GM23338 (cell line): ENCODE measurements around the gene MIX23. TPM values are rescaled to one million over a fixed set of nuclear protein-coding genes. Genes with fewer than 3 reads are reported as not detected.

Experiments
- ATAC-seq: fragments of 200-7000 bp; cut with Tn5 transposase; 3 replicates; pipeline ENCODE4 v1.9.1; 2020
- DNase-seq: peaks from one replicate; pipeline ENCODE4 v3.0.0-alpha.2; 2015; ENCODE audit warnings: low spot score
- H2AFZ ChIP-seq: fragments of 200-600 bp; sonication (generic); 2 replicates; pipeline ENCODE4 v1.8.0; 2016; ENCODE audit warnings: antibody characterized with exemption, mild to moderate bottlenecking, moderate library complexity
- H3F3A ChIP-seq: fragments of 200-600 bp; sonication (generic); replicated peaks from 2 replicates; pipeline ENCODE4 v1.8.0; 2017; ENCODE audit warnings: antibody characterized with exemption, mixed run types, low read depth
- H3K27ac ChIP-seq: fragments of 200-600 bp; sonication (generic); 2 replicates; pipeline ENCODE4 v1.6.1; 2016; ENCODE audit warnings: low read depth
- H3K27me3 ChIP-seq: fragments of 200-600 bp; sonication (generic); 2 replicates; pipeline ENCODE4 v1.8.0; 2016; ENCODE audit warnings: mild to moderate bottlenecking, mixed run types, moderate library complexity; ENCODE audit not compliant: insufficient read depth
- H3K36me3 ChIP-seq: fragments of 200-600 bp; sonication (generic); 2 replicates; pipeline ENCODE4 v1.8.0; 2016; ENCODE audit warnings: mild to moderate bottlenecking; ENCODE audit not compliant: insufficient read depth
- H3K4me1 ChIP-seq: fragments of 200-600 bp; sonication (generic); 2 replicates; pipeline ENCODE4 v1.8.0; 2016; ENCODE audit warnings: mild to moderate bottlenecking, moderate library complexity; ENCODE audit not compliant: insufficient read depth
- H3K4me2 ChIP-seq: fragments of 200-600 bp; sonication (generic); 2 replicates; pipeline ENCODE4 v1.7.1; 2017; ENCODE audit warnings: mixed run types
- H3K4me3 ChIP-seq: fragments of 200-600 bp; sonication (generic); 2 replicates; pipeline ENCODE4 v1.6.1; 2016; ENCODE audit warnings: mixed run types
- H3K79me2 ChIP-seq: fragments of 200-600 bp; sonication (generic); replicated peaks from 2 replicates; pipeline ENCODE4 v1.8.0; 2017; ENCODE audit warnings: mild to moderate bottlenecking; ENCODE audit not compliant: insufficient read depth
- H3K9me2 ChIP-seq: fragments of 200-600 bp; sonication (generic); 2 replicates; pipeline ENCODE4 v1.8.0; 2017; ENCODE audit not compliant: insufficient read depth
- H4K20me1 ChIP-seq: fragments of 200-600 bp; sonication (generic); replicated peaks from 2 replicates; pipeline ENCODE4 v1.8.0; 2017; ENCODE audit warnings: mild to moderate bottlenecking; ENCODE audit not compliant: insufficient read depth
- H3K27ac Mint-ChIP-seq: 2 replicates; pipeline ENCODE4 v1.8.0; 2020; ENCODE audit warnings: inconsistent platforms, mild to moderate bottlenecking, moderate library complexity, mixed read lengths
- H3K27me3 Mint-ChIP-seq: 3 replicates; pipeline ENCODE4 v1.8.0; 2022; ENCODE audit warnings: low read depth, mild to moderate bottlenecking, moderate library complexity, mixed read lengths, inconsistent platforms; ENCODE audit not compliant: insufficient read depth, poor library complexity
- H3K36me3 Mint-ChIP-seq: 3 replicates; pipeline ENCODE4 v1.8.0; 2021; ENCODE audit warnings: low read depth, mild to moderate bottlenecking, inconsistent platforms, moderate library complexity, mixed read lengths
- H3K4me1 Mint-ChIP-seq: 3 replicates; pipeline ENCODE4 v1.8.0; 2020; ENCODE audit warnings: mild to moderate bottlenecking, inconsistent platforms, mixed read lengths
- H3K4me3 Mint-ChIP-seq: 3 replicates; pipeline ENCODE4 v1.8.0; 2021; ENCODE audit warnings: moderate library complexity, mild to moderate bottlenecking, inconsistent platforms, mixed read lengths
- H3K9me3 Mint-ChIP-seq: 3 replicates; pipeline ENCODE4 v1.8.0; 2020; ENCODE audit warnings: moderate library complexity, mild to moderate bottlenecking, inconsistent platforms, mixed read lengths
- CREB1 ChIP-seq: fragments of 250-450 bp; sonication (Bioruptor Pico); IDR thresholded peaks from 2 replicates; pipeline ENCODE4 v1.5.0; 2020; ENCODE audit warnings: low read depth, mild to moderate bottlenecking, moderate library complexity
- CTCF ChIP-seq, 2 experiments: fragments of 200-600 bp in 1 of 2; sonication (generic) in 1 of 2; conservative IDR thresholded peaks; 2 replicates each; pipeline versions ENCODE4 v1.5.1 to v1.6.1; 2016 to 2017; ENCODE audit warnings: antibody characterized with exemption in 2 of 2, low read depth in 2 of 2, mild to moderate bottlenecking in 2 of 2, moderate library complexity in 1 of 2
- ETS1 ChIP-seq: IDR thresholded peaks from 2 replicates; pipeline ENCODE4 v1.6.1; 2016; ENCODE audit warnings: antibody characterized with exemption
- EZH2 ChIP-seq: fragments of 200-600 bp; sonication (generic); IDR thresholded peaks from one replicate; pipeline ENCODE4 v1.8.0; 2017; ENCODE audit warnings: antibody characterized with exemption, mild to moderate bottlenecking, low read depth; ENCODE audit not compliant: unreplicated experiment
- EZH2phosphoT487 ChIP-seq: fragments of 200-600 bp; sonication (generic); IDR thresholded peaks from one replicate; pipeline ENCODE4 v1.8.1; 2018; ENCODE audit warnings: antibody characterized with exemption; ENCODE audit not compliant: unreplicated experiment
- JUNB ChIP-seq: IDR thresholded peaks from one replicate; pipeline ENCODE4 v1.6.1; 2016; ENCODE audit warnings: antibody characterized with exemption; ENCODE audit not compliant: unreplicated experiment
- NANOG ChIP-seq: IDR thresholded peaks from 2 replicates; pipeline ENCODE4 v1.6.1; 2016; ENCODE audit warnings: antibody characterized with exemption, borderline replicate concordance
- POLR2AphosphoS5 ChIP-seq: IDR thresholded peaks from 2 replicates; pipeline ENCODE4 v1.6.1; 2016; ENCODE audit warnings: antibody characterized with exemption, low read depth
- REST ChIP-seq: IDR thresholded peaks from one replicate; pipeline ENCODE4 v1.6.1; 2018; ENCODE audit warnings: antibody characterized with exemption; ENCODE audit not compliant: unreplicated experiment
- STAT1 ChIP-seq: IDR thresholded peaks from one replicate; pipeline ENCODE4 v1.6.1; 2016; ENCODE audit warnings: antibody characterized with exemption; ENCODE audit not compliant: unreplicated experiment
- ZNF114 ChIP-seq: fragments of 250-450 bp; sonication (Bioruptor Pico); IDR thresholded peaks from 2 replicates; pipeline ENCODE4 v1.5.0; 2020; ENCODE audit warnings: mild to moderate bottlenecking, moderate library complexity
- ZNF331 ChIP-seq: fragments of 250-450 bp; sonication (Bioruptor Pico); IDR thresholded peaks from 2 replicates; pipeline ENCODE4 v1.5.0; 2020; ENCODE audit warnings: low read depth, mild to moderate bottlenecking, moderate library complexity
- polyA plus RNA-seq: library from polyadenylated mRNA; unstranded; fragments of >200 nt; fragmentation: Nextera tagmentation; extraction: Ambion mirVana; gene quantifications from 2 replicates; pipeline ENCODE4 v1.2.1, GENCODE V29; 2016
- total RNA-seq: library from RNA; depleted of rRNA; stranded (reverse); fragments of >200 nt; shearing (Covaris generic); gene quantifications from 2 replicates; pipeline ENCODE4 v1.2.3, GENCODE V29; 2014

MIX23 gene
- total and polyA plus RNA-seq, 2 experiments from 2014 or later: 57.7 to 146 TPM

GRCh38 chr3:122405015-122405414 is 22.0 kb upstream of the MIX23 start:
- Mint-ChIP-seq H3K4me1 (no peaks in the 10 kb centered on the region), H3K4me3 (no peak overlapping the region), H3K9me3 (no peaks in the 10 kb centered on the region; the same call in 2 of the 3 replicates), H3K27ac (no peak overlapping the region), H3K36me3 (peaks cover 22% of the 10 kb centered on the region), H3K27me3 (no peaks in the 10 kb centered on the region)
- H3K9me2 ChIP-seq: no peaks in the 10 kb centered on the region
- DNase-seq (no peak), ATAC-seq (no peak)
- H3K4me2 ChIP-seq: no peak overlapping the region
- peaks cover 9% of the 10 kb centered on the region for H3K36me3 ChIP-seq
- H3K4me3 ChIP-seq: no peak overlapping the region
- H3K79me2 ChIP-seq: no peaks in the 10 kb centered on the region
- H3F3A ChIP-seq: no peaks in the 10 kb centered on the region
- H4K20me1 ChIP-seq: no peaks in the 10 kb centered on the region; the same call in 1 of the 2 replicates
- no peak for TF ChIP-seq POLR2AphosphoS5
- no peak for TF ChIP-seq ZNF114 (CRISPR knock-in tag)
- TF ChIP-seq ETS1: no peak
- no peak for TF ChIP-seq NANOG
- TF ChIP-seq REST: no peak
- TF ChIP-seq EZH2: no peak
- TF ChIP-seq CREB1 (CRISPR knock-in tag): no peak
- TF ChIP-seq STAT1: no peak
- TF ChIP-seq ZNF331: no peak
- no peak for TF ChIP-seq EZH2phosphoT487
- H3K4me1 ChIP-seq: no peaks in the 10 kb centered on the region
- H3K27ac ChIP-seq: no peak overlapping the region
- H2AFZ ChIP-seq: no peak overlapping the region
- no peaks in the 10 kb centered on the region for H3K27me3 ChIP-seq

GRCh38 chr3:122403489-122403888 is 20.5 kb upstream of the MIX23 start:
- peaks cover 14% of the 10 kb centered on the region; the same call in 1 of the 3 replicates for H3K36me3 Mint-ChIP-seq
- H3K4me1 Mint-ChIP-seq: no peaks in the 10 kb centered on the region
- no peak overlapping the region for H3K4me3 Mint-ChIP-seq
- Histone ChIP-seq H3K79me2 (no peaks in the 10 kb centered on the region), H3K9me2 (no peaks in the 10 kb centered on the region), H3K4me3 (no peak overlapping the region), H3K27ac (no peak overlapping the region), H2AFZ (no peak overlapping the region), H3K27me3 (no peaks in the 10 kb centered on the region), H4K20me1 (no peaks in the 10 kb centered on the region; the same call in 1 of the 2 replicates), H3K4me2 (no peak overlapping the region), H3K4me1 (no peaks in the 10 kb centered on the region), H3F3A (no peaks in the 10 kb centered on the region), H3K36me3 (peaks cover 9% of the 10 kb centered on the region)
- no peak for DNase-seq
- no peaks in the 10 kb centered on the region; the same call in 1 of the 3 replicates for H3K9me3 Mint-ChIP-seq
- TF ChIP-seq ETS1 (no peak), ZNF114 (CRISPR knock-in tag) (no peak), ZNF331 (no peak), POLR2AphosphoS5 (no peak), CTCF (conservative IDR thresholded peaks at IDR 0.05; ENCODE audit: low read depth in 2 of 2) (no peak), CREB1 (CRISPR knock-in tag) (no peak), REST (no peak), EZH2phosphoT487 (no peak), JUNB (no peak), STAT1 (no peak)
- ATAC-seq: no peak
- H3K27ac Mint-ChIP-seq: no peak overlapping the region
- H3K27me3 Mint-ChIP-seq: no peaks in the 10 kb centered on the region
